ENCODE results near the gene RASD1. TPM values are rescaled to one million over a fixed set of nuclear protein-coding genes. Genes with fewer than 3 reads are reported as not detected.

The RASD1 gene
- total RNA-seq, 1 donor from 2014 or later, result 45.3 TPM

- intact Hi-C loops (cut with DNase I), result no loop called here
- DNase-seq (ENCODE audit: missing footprints) (peak; percentile 49), ATAC-seq (no peak)
Observed at GRCh38 chr17:17514361-17514992, 18.3 kb upstream of the RASD1 start.

GRCh38 chr17:17513626-17514025, 17.4 kb upstream of the RASD1 start:
- no peak for ATAC-seq
- peak; percentile 25 for DNase-seq (ENCODE audit: missing footprints)
- intact Hi-C loops (cut with DNase I), result no loop called here

GRCh38 chr17:17512866-17513265, 16.7 kb upstream of the RASD1 start:
- peak; percentile 15 for DNase-seq (ENCODE audit: missing footprints)
- intact Hi-C loops (cut with DNase I), result no loop called here

DNA sequence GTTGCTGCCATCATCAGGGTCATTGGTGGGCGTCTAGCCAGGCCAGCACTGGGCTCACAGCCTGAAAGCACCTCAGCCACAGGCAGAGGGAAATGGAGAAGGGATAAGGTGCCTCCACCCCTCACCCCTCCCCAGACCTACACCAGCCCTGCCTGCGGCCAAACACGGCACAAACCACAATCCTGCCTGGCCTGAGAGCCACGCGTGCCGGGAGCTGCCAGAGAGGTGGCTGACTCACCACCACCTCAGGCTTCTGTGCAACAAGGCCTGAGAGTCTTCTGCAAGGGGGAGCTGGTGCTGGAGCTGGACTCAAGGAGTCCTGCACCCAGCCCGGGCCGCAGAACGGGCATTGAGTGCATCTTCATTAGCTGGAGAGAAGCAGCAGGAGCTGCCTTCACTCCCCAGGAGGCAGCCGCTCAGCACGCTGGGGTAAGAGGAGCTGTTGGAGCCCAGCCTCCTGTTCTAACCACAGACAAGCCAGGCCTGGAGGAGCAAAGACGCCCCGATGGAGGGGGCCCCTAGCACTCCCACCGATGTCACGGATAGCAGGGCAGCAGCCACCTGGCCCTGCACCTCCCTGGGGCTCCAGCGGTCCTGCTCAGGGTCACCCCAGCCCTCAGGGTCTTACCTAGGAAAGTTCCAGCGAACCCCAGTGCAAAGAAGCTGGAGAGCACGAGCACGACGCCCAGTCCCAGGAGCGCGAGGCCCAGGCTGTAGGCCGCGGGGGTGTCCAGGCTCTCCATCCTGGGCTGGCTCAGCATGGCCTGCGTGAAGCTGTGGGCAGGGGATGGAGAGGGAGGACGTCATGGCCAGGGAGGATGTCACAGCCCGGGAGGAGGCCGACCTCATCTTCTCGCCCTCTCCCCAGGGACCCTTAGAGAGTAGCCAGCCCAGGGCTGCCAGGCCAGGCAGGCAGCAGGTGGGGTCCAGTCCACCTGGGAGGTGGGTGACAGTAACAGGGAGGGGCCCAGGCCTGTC, 16.0 kb upstream of the RASD1 start:
- DNase-seq (ENCODE audit: missing footprints) (peak; percentile 32), ATAC-seq (no peak)
- intact Hi-C loops (cut with DNase I), result no loop called here

More at GRCh38 chr17:17512866-17513265, 16.7 kb upstream of the RASD1 start:
- no peak for ATAC-seq

DNA sequence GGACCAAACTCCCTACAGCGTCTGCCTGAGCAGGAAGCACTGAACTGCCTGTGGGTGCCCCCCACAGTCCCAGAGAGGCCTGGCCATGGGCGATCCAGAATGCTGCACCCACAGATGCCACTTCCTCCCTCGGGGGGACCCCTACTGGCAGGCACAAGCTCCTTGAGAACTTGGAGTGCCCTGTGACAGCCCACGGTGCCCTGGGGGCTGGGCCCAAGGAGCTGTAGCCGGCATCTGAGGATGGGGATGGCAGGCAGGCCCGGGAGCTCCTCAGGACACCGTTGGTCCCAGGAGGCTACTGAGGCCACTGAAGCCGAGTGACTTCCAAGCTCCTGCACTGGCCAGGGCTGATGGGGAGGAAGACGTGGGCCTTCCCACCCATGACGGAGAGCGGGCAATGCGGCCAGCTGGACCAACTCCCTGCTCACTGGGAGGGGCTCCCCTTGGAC, 15.1 kb upstream of the RASD1 start:
- intact Hi-C loops (cut with DNase I), result no loop called here
- DNase-seq (ENCODE audit: missing footprints) (peak; percentile 48), ATAC-seq (no peak)

DNA sequence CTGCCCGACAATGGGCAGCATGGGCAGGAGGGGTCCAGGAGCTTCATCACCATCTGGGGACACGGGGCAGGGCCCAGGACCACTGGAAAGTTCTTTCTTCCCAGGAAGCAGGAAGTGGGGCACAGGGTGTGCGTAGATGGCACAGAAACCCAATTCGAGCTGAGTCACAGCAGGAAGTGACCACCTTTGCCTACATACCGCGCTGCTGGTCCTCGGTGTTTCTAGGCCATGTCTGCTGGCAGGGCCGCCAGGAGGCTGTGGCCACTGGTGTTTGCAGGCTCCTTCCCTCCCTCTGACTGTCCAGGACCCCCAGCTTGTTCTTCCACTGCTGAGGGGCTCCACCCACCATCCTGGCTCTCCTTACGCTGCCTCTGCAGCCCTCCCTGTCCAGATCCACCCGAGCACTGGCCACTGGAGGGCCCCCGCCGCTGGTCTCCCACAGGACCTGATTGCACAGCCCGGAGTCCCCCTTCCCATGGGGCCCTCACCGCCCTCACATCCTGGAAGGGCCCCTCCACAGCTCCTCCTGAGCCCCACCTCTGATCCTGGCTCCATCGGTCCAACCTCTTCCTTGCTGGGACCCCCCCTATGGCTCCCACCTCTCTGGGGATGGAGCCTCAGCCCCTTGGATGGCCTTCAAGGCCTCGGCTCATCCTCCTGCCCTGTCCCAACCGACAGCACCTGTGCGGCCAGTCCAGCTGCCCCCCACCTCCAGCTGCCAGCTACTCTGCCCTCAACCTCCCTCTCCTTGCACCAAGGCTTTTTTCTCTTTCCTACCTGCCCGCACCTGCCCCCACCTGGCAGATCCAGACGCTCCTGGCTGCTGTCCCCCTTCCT, 14.5 kb upstream of the RASD1 start:
- DNase-seq (ENCODE audit: missing footprints) (peak; percentile 43), ATAC-seq (no peak)
- intact Hi-C loops (cut with DNase I), result no loop called here

- ATAC-seq (no peak), DNase-seq (ENCODE audit: missing footprints) (peak; percentile 54)
- intact Hi-C loops (cut with DNase I), result no loop called here
Observed at GRCh38 chr17:17509601-17510425, 13.6 kb upstream of the RASD1 start.

- no peak for ATAC-seq
- peak; percentile 31 for DNase-seq (ENCODE audit: missing footprints)
- intact Hi-C loops (cut with DNase I), result no loop called here
Observed at GRCh38 chr17:17508646-17509591, 12.7 kb upstream of the RASD1 start.

- DNase-seq (ENCODE audit: missing footprints), result peak; percentile 53
- intact Hi-C loops (cut with DNase I), result no loop called here
- no peak for ATAC-seq
Observed at GRCh38 chr17:17508019-17508535, 11.9 kb upstream of the RASD1 start.

DNA sequence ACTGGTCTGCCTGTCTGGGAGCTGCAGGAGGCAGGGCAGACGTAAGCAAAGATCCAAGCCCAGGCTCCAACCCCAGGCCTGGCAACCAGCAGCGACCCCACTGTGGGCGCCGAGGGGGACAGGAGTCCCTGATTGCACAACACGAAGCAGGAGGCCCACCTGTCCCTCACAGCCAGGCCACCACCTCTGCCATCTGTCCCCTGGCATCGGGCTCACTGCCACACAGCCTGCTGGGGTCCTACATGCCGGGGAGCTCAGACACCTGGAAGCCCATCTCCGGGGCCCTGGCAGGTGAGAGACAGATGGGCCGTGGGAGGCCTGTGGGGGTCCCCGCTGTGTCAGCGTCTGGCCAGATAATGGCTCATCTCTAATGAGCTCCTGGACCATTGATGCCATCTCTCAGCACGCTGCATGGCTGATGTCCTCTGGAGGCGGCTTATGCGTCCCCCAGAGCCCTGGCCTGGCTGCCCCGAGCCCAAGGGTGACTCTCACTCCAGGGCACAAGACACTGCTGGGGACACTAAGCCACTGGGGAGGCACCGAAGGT, 11.3 kb upstream of the RASD1 start:
- intact Hi-C loops (cut with DNase I), result no loop called here
- DNase-seq (ENCODE audit: missing footprints), result peak; percentile 45

DNA sequence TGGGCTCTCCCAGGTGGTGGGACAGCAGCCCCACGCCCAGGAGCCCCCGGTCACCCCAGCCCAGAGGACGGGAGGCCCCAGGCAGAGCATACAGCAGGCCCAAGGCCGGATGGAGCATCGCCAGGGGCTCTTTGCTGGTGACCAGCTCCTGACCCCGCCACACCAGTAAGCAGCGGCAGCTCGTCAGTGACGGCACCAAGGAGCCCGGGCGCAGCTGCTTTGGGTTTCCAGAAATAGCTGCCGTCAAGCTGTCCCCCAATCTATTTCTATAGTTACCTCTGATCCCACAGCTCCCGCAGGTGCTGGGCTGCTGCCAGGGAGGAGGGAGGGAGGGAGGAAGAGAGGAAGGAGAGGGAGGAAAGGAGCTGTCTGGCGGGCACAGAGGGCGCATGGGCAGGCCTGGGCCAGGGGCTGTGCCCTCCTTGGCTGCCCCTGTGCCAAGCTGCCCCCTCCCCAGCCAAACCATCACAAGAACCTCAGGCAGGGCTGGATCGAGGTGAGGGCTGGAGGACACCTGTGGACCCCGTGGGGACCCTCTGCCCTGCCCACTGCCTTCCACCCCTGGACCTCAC, 10.8 kb upstream of the RASD1 start:
- ATAC-seq, result peak; percentile 57
- DNase-seq (ENCODE audit: missing footprints), result peak; percentile 87
- intact Hi-C loops (cut with DNase I), result no loop called here

More for the DNA sequence above, 11.3 kb upstream of the RASD1 start:
- ATAC-seq, result no peak

GRCh38 chr17:17506181-17506741, 10.1 kb upstream of the RASD1 start:
- DNase-seq (ENCODE audit: missing footprints), result peak; percentile 75
- ATAC-seq, result no peak
- intact Hi-C loops (cut with DNase I), result no loop called here

- DNase-seq (ENCODE audit: missing footprints) (peak; percentile 45), ATAC-seq (no peak)
- intact Hi-C loops (cut with DNase I), result no loop called here
Observed at GRCh38 chr17:17505610-17506171, 9.5 kb upstream of the RASD1 start.

- no peak for DNase-seq (ENCODE audit: missing footprints)
- intact Hi-C loops (cut with DNase I), result no loop called here
- no peak for ATAC-seq
Observed at GRCh38 chr17:17505151-17505550, 9.0 kb upstream of the RASD1 start.

GRCh38 chr17:17504341-17505140, 8.3 kb upstream of the RASD1 start:
- intact Hi-C loops (cut with DNase I), result no loop called here
- DNase-seq (ENCODE audit: missing footprints) (peak; percentile 60), ATAC-seq (no peak)

All from Right ventricle myocardium inferior (tissue), 1 donor.